DMS114 treated with DMSO at 0.1 percent for 48 hours (cell line): ENCODE measurements around the gene CBR3.
"Not testable (repeated sequence)": the region's sequence is repeated elsewhere in the genome, so short reads cannot be mapped to it uniquely, and the experiment has no call there.

Source experiments
- DNase-seq: peaks from one replicate; lab custom pipeline; 2025; ENCODE audit not compliant: unreplicated experiment; lab: John Stamatoyannopoulos, UW

Gene CBR3

GRCh38 chr21:36134803-36135390, at the start of gene CBR3:
Gene CBR3, plus strand, starts transcription at chr21:36135079. Its CDS starts 114 bp downstream, at chr21:36135193.
- no peak for DNase-seq

- no peak for DNase-seq
Measured at GRCh38 chr21:36087362-36088138, 47.3 kb upstream of the CBR3 start.

- DNase-seq: no peak
Measured at GRCh38 chr21:36089946-36090345, 44.9 kb upstream of the CBR3 start.

GRCh38 chr21:36092681-36093080, 42.2 kb upstream of the CBR3 start:
- no peak for DNase-seq

GRCh38 chr21:36093512-36093911, 41.4 kb upstream of the CBR3 start:
- no peak for DNase-seq

GRCh38 chr21:36096398-36097290, 38.2 kb upstream of the CBR3 start:
- DNase-seq: no peak

- no peak for DNase-seq
Measured at GRCh38 chr21:36097427-36098181, 37.3 kb upstream of the CBR3 start.

- no peak for DNase-seq
Measured at GRCh38 chr21:36098182-36098532, 36.7 kb upstream of the CBR3 start.

GRCh38 chr21:36099000-36099399, 35.9 kb upstream of the CBR3 start:
- DNase-seq: no peak

- not testable (repeated sequence) for DNase-seq
Measured at GRCh38 chr21:36099695-36100211, 35.1 kb upstream of the CBR3 start.

- DNase-seq: no peak
Measured at GRCh38 chr21:36100971-36101641, 33.8 kb upstream of the CBR3 start.

GRCh38 chr21:36103434-36103833, 31.4 kb upstream of the CBR3 start:
- no peak for DNase-seq

- DNase-seq: no peak
Measured at GRCh38 chr21:36104317-36105300, 30.3 kb upstream of the CBR3 start.

- DNase-seq: no peak
Measured at GRCh38 chr21:36105327-36105842, 29.5 kb upstream of the CBR3 start.

- no peak for DNase-seq
Measured at GRCh38 chr21:36109868-36110267, 25.0 kb upstream of the CBR3 start.

GRCh38 chr21:36111238-36111637, 23.6 kb upstream of the CBR3 start:
- DNase-seq: no peak

GRCh38 chr21:36113647-36114428, 21.0 kb upstream of the CBR3 start:
- no peak for DNase-seq

- no peak for DNase-seq
Measured at GRCh38 chr21:36115138-36115730, 19.6 kb upstream of the CBR3 start.
